IMR-90 (cell line): Measurements from ENCODE around the gene SNAP25. TPM values are rescaled to one million over a fixed set of nuclear protein-coding genes. Genes with fewer than 3 reads are reported as not detected.

Experiments used
- ATAC-seq: fragments of 200-7000 bp; cut with Tn5 transposase; 2 replicates; pipeline ENCODE4 v1.9.1; 2020; ENCODE audit warnings: low read depth, mild to moderate bottlenecking, moderate library complexity
- BruUV-seq: library from RNA; stranded (reverse); fragments of 400-500 nt; replicated peaks from 2 replicates; lab custom pipeline; 2021; lab: Mats Ljungman, UMichigan
- CTCF ChIA-PET: fragments of 300-600 bp; formaldehyde crosslinking; extraction: SDS; loops from one replicate; lab custom pipeline; 2021; ENCODE audit warnings: antibody characterized with exemption; lab: Yijun Ruan, JAX
- POLR2A ChIA-PET: fragments of 300-600 bp; sonication (Branson Sonifier 250); formaldehyde crosslinking; loops from one replicate; lab custom pipeline; 2022; ENCODE audit warnings: antibody characterized with exemption; ENCODE audit not compliant: unreplicated experiment; lab: Charles Lee
- DNase-seq: peaks from one replicate; pipeline ENCODE4 v3.0.0; 2013
- H2AFZ ChIP-seq: replicated peaks from 2 replicates; pipeline ENCODE3; 2013; ENCODE audit warnings: low read length, mild to moderate bottlenecking; ENCODE audit not compliant: poor library complexity
- H2AK5ac ChIP-seq: 2 replicates; pipeline ENCODE4 v1.6.1; 2013; ENCODE audit warnings: low read depth, low read length, inconsistent platforms
- H2AK9ac ChIP-seq: replicated peaks from 2 replicates; pipeline ENCODE3; 2013; ENCODE audit warnings: mild to moderate bottlenecking, low read depth, low read length, moderate library complexity; ENCODE audit not compliant: poor library complexity
- H2BK120ac ChIP-seq: 2 replicates; pipeline ENCODE4 v1.6.1; 2013; ENCODE audit warnings: low read depth, low read length, inconsistent platforms
- H2BK15ac ChIP-seq: 3 replicates; pipeline ENCODE4 v1.6.1; 2013; ENCODE audit warnings: low read depth, low read length, inconsistent platforms
- H2BK20ac ChIP-seq: 2 replicates; pipeline ENCODE4 v1.6.1; 2013; ENCODE audit warnings: low read depth, mild to moderate bottlenecking, inconsistent platforms, low read length, moderate library complexity
- H2BK5ac ChIP-seq: 2 replicates; pipeline ENCODE4 v1.6.1; 2013; ENCODE audit warnings: mild to moderate bottlenecking, low read depth, low read length, inconsistent platforms; ENCODE audit not compliant: poor library complexity, severe bottlenecking
- H3K14ac ChIP-seq: replicated peaks from 2 replicates; pipeline ENCODE4 v1.6.1; 2013; ENCODE audit warnings: low read depth, low read length, inconsistent platforms
- H3K18ac ChIP-seq: 2 replicates; pipeline ENCODE4 v1.6.1; 2013; ENCODE audit warnings: low read depth, low read length, control low read depth
- H3K23ac ChIP-seq: 2 replicates; pipeline ENCODE4 v1.6.1; 2013; ENCODE audit warnings: low read depth, low read length, inconsistent platforms
- H3K27ac ChIP-seq: 2 replicates; pipeline ENCODE4 v1.5.1; 2013; ENCODE audit warnings: mild to moderate bottlenecking, control low read depth, low read length; ENCODE audit not compliant: insufficient read depth
- H3K27me3 ChIP-seq: 2 replicates; pipeline ENCODE4 v1.6.1; 2013; ENCODE audit warnings: low read length; ENCODE audit not compliant: control insufficient read depth, insufficient read depth
- H3K36me3 ChIP-seq: 2 replicates; pipeline ENCODE4 v1.6.1; 2013; ENCODE audit warnings: low read length, mixed read lengths; ENCODE audit not compliant: control insufficient read depth, insufficient read depth
- H3K4ac ChIP-seq: 2 replicates; pipeline ENCODE4 v1.6.1; 2013; ENCODE audit warnings: low read depth, low read length, inconsistent platforms
- H3K4me1 ChIP-seq: 2 replicates; pipeline ENCODE4 v1.6.1; 2013; ENCODE audit warnings: low read length, mixed read lengths; ENCODE audit not compliant: control insufficient read depth, insufficient read depth
- H3K4me2 ChIP-seq: 2 replicates; pipeline ENCODE4 v1.6.1; 2013; ENCODE audit warnings: low read depth, mild to moderate bottlenecking, control low read depth, low read length, moderate library complexity
- H3K4me3 ChIP-seq: 2 replicates; pipeline ENCODE4 v1.5.1; 2013; ENCODE audit warnings: low read depth, mild to moderate bottlenecking, control low read depth, low read length, moderate library complexity; ENCODE audit not compliant: insufficient read depth
- H3K56ac ChIP-seq: 2 replicates; pipeline ENCODE4 v1.6.1; 2013; ENCODE audit warnings: low read length, inconsistent platforms; ENCODE audit not compliant: insufficient read depth; ENCODE audit errors: extremely low read depth
- H3K79me1 ChIP-seq, 2 experiments: 2 replicates each; pipeline ENCODE4 v1.6.1; 2013; ENCODE audit warnings: low read length in 2 of 2, inconsistent platforms in 1 of 2, low read depth in 1 of 2
- H3K9ac ChIP-seq: 2 replicates; pipeline ENCODE4 v1.6.1; 2013; ENCODE audit warnings: low read depth, low read length, control low read depth
- H3K9me1 ChIP-seq: 2 replicates; pipeline ENCODE4 v1.6.1; 2013; ENCODE audit warnings: low read length, inconsistent platforms; ENCODE audit not compliant: insufficient read depth
- H3K9me3 ChIP-seq: 2 replicates; pipeline ENCODE4 v1.6.1; 2013; ENCODE audit warnings: low read length; ENCODE audit not compliant: control insufficient read depth, insufficient read depth
- H4K20me1 ChIP-seq: 2 replicates; pipeline ENCODE4 v1.6.1; 2013; ENCODE audit warnings: low read length, inconsistent platforms; ENCODE audit not compliant: insufficient read depth
- H4K5ac ChIP-seq: 2 replicates; pipeline ENCODE4 v1.6.1; 2013; ENCODE audit warnings: mild to moderate bottlenecking, low read depth, low read length, control low read depth
- H4K8ac ChIP-seq, 2 experiments: 2 replicates each; pipeline ENCODE4 v1.6.1; 2013; ENCODE audit warnings: low read depth in 2 of 2, low read length in 2 of 2, control low read depth in 1 of 2, inconsistent platforms in 1 of 2
- H4K91ac ChIP-seq: 2 replicates; pipeline ENCODE4 v1.6.1; 2013; ENCODE audit warnings: low read depth, low read length, inconsistent platforms; ENCODE audit not compliant: insufficient read depth
- BHLHE40 ChIP-seq: fragments of 150-350 bp; IDR thresholded peaks from 2 replicates; pipeline ENCODE4 v1.6.1; 2016; ENCODE audit warnings: mild to moderate bottlenecking, low read depth, low read length
- CEBPB ChIP-seq: IDR thresholded peaks from 2 replicates; pipeline ENCODE4 v1.6.1; 2012; ENCODE audit warnings: low read depth, low read length, improper control_type of control experiment
- CHD1 ChIP-seq: IDR thresholded peaks from 2 replicates; pipeline ENCODE4 v1.6.1; 2012; ENCODE audit warnings: low read depth, low read length, improper control_type of control experiment
- CTCF ChIP-seq: conservative IDR thresholded peaks from 2 replicates; pipeline ENCODE4 v1.5.1; 2012; ENCODE audit warnings: mild to moderate bottlenecking, low read depth, low read length, improper control_type of control experiment
- ELK1 ChIP-seq: fragments of 150-350 bp; IDR thresholded peaks from 2 replicates; pipeline ENCODE4 v1.6.1; 2016; ENCODE audit warnings: low read depth, mild to moderate bottlenecking, low read length, moderate library complexity, borderline replicate concordance
- FOS ChIP-seq: fragments of 150-350 bp; IDR thresholded peaks from 2 replicates; pipeline ENCODE4 v1.6.1; 2016; ENCODE audit warnings: low read depth, low read length
- MAFK ChIP-seq: IDR thresholded peaks from 2 replicates; pipeline ENCODE4 v1.6.1; 2012; ENCODE audit warnings: low read depth, low read length, improper control_type of control experiment
- MAZ ChIP-seq: IDR thresholded peaks from 2 replicates; pipeline ENCODE4 v1.6.1; 2012; ENCODE audit warnings: low read depth, mild to moderate bottlenecking, low read length, improper control_type of control experiment, moderate library complexity, borderline replicate concordance
- MXI1 ChIP-seq: IDR thresholded peaks from 2 replicates; pipeline ENCODE4 v1.6.1; 2012; ENCODE audit warnings: low read depth, mild to moderate bottlenecking, low read length, moderate library complexity, borderline replicate concordance
- NFE2L2 ChIP-seq: fragments of 150-350 bp; IDR thresholded peaks from 2 replicates; pipeline ENCODE4 v1.6.1; 2016; ENCODE audit warnings: low read depth, mild to moderate bottlenecking, low read length
- POLR2A ChIP-seq: IDR thresholded peaks from 2 replicates; pipeline ENCODE4 v1.6.1; 2012; ENCODE audit warnings: mild to moderate bottlenecking, low read depth, low read length
- RCOR1 ChIP-seq: IDR thresholded peaks from 2 replicates; pipeline ENCODE4 v1.6.1; 2012; ENCODE audit warnings: mild to moderate bottlenecking, low read length, improper control_type of control experiment; ENCODE audit not compliant: insufficient replicate concordance
- RFX5 ChIP-seq: IDR thresholded peaks from 2 replicates; pipeline ENCODE4 v1.8.0; 2012; ENCODE audit warnings: low read depth, mild to moderate bottlenecking, low read length, moderate library complexity
- SMC3 ChIP-seq: fragments of 150-350 bp; IDR thresholded peaks from 2 replicates; pipeline ENCODE4 v1.6.1; 2016; ENCODE audit warnings: low read depth, mild to moderate bottlenecking, antibody characterized with exemption, low read length, moderate library complexity
- USF2 ChIP-seq: fragments of 150-350 bp; IDR thresholded peaks from 2 replicates; pipeline ENCODE4 v1.6.1; 2017; ENCODE audit warnings: mild to moderate bottlenecking, antibody characterized with exemption, low read length, low read depth
- WGBS, 2 experiments: methylation state at CpG; one replicate each; pipeline versions ENCODE4 v1.1.5 to v1.1.7; 2013; ENCODE audit warnings: missing lambda C conversion rate in 2 of 2; ENCODE audit not compliant: insufficient read length in 1 of 2; ENCODE audit errors: extremely low coverage in 2 of 2; 5-methylcytosine and 5-hydroxymethylcytosine counted together
- dilution Hi-C: fragments of 300-500 bp; cut with HindIII; formaldehyde crosslinking; loops from one replicate; pipeline ENCODE4 v1.14.3; 2018; ENCODE audit warnings: low sequenced_read_pairs; ENCODE audit not compliant: unreplicated experiment
- in situ Hi-C: fragments of 300-500 bp; cut with MboI; formaldehyde crosslinking; loops from 3 replicates; pipeline ENCODE4 v1.14.3; 2019; ENCODE audit warnings: low sequenced_read_pairs, inconsistent platforms, mixed read lengths
- intact Hi-C: fragments of 100-400 bp; cut with micrococcal nuclease; formaldehyde crosslinking; loops from 2 replicates; pipeline ENCODE4 v1.10.0; 2022
- polyA plus RNA-seq, 3 experiments: library from polyadenylated mRNA; depleted of rRNA; stranded (reverse); fragments of >200 nt; gene quantifications; 2 replicates each; pipeline ENCODE4 v1.2.3, GENCODE V29; 2012; ENCODE audit warnings: low replicate concordance in 1 of 3
- total RNA-seq: library from RNA; depleted of rRNA; stranded (reverse); fragments of >200 nt; gene quantifications from 2 replicates; pipeline ENCODE4 v1.2.3, GENCODE V29; 2012

SNAP25 gene
- total and polyA plus RNA-seq, 2 of the 4 experiments (the other 2 are of a cell fraction), result 1.1 to 2.8 TPM

- H4K8ac ChIP-seq, result no peak overlapping the region
- H3K18ac ChIP-seq, result no peak overlapping the region
- BruUV-seq, result no TSS peak
- no peak overlapping the region for H2BK120ac ChIP-seq
- intact Hi-C loops (no loop called here), dilution Hi-C loops (no loop called here), in situ Hi-C loops (no loop called here)
- TF ChIP-seq RFX5 (no peak), MAFK (no peak), MXI1 (no peak), CEBPB (no peak), SMC3 (no peak), RCOR1 (no peak), ELK1 (no peak), USF2 (no peak), FOS (no peak), CTCF (no peak), BHLHE40 (no peak), MAZ (no peak), NFE2L2 (no peak), CHD1 (no peak), POLR2A (no peak)
- H4K20me1 ChIP-seq, result no peaks in the 10 kb centered on the region
- ChIA-PET POLR2A (no interaction called here), CTCF (no interaction called here)
- H2BK15ac ChIP-seq, result no peak overlapping the region
- no peak overlapping the region for H3K4me2 ChIP-seq
- H3K9me3 ChIP-seq, result no peaks in the 10 kb centered on the region
- H3K4me3 ChIP-seq, result no peak overlapping the region
- ATAC-seq, result no peak
- H3K27ac ChIP-seq, result no peak overlapping the region
- no peak overlapping the region for H3K4ac ChIP-seq
- no peak overlapping the region for H2AK9ac ChIP-seq
- H2BK5ac ChIP-seq, result no peak overlapping the region
- H2AFZ ChIP-seq, result no peak overlapping the region
- H4K5ac ChIP-seq, result no peak overlapping the region
- 38% methylated on average over 1 of the region's 4 CpGs; no CpG with 5 or more reads in 1 of the 2 experiments for whole genome bisulfite sequencing, 2 experiments
- no peaks in the 10 kb centered on the region for H3K4me1 ChIP-seq
- no peaks in the 10 kb centered on the region for H3K9me1 ChIP-seq
- no peak overlapping the region for H3K56ac ChIP-seq
- H2BK20ac ChIP-seq, result no peak overlapping the region
- no peak overlapping the region for H3K14ac ChIP-seq
- DNase-seq, result no peak
- H2AK5ac ChIP-seq, result no peak overlapping the region
- H3K23ac ChIP-seq, result no peak overlapping the region
- no peak overlapping the region for H4K91ac ChIP-seq
- H3K9ac ChIP-seq, result no peak overlapping the region
- no peaks in the 10 kb centered on the region for H3K79me1 ChIP-seq
- H3K36me3 ChIP-seq, result no peaks in the 10 kb centered on the region
- no peaks in the 10 kb centered on the region; the same call in 1 of the 2 replicates for H3K27me3 ChIP-seq
Observed at GRCh38 chr20:10330071-10330470, 111.4 kb downstream of the SNAP25 start.
